GM21367 (cell line): ENCODE data around the gene RALGPS1.

Experiments
- ATAC-seq: cut with Tn5 transposase; IDR thresholded peaks from one replicate; pipeline ENCODE4 v1.9.1; 2021; ENCODE audit not compliant: unreplicated experiment

Gene RALGPS1

GRCh38 chr9:127148014-127148413 is 233.4 kb downstream of the RALGPS1 start:
- no peak for ATAC-seq

- ATAC-seq: no peak
These were observed 234.4 kb downstream of the RALGPS1 start for GRCh38 chr9:127149010-127149409.

- no peak for ATAC-seq
These were observed 235.1 kb downstream of the RALGPS1 start for GRCh38 chr9:127149463-127150390.

GRCh38 chr9:127153501-127153900 is 238.9 kb downstream of the RALGPS1 start:
- no peak for ATAC-seq

GRCh38 chr9:127154003-127154389 is 239.4 kb downstream of the RALGPS1 start:
- ATAC-seq: no peak

GRCh38 chr9:127154390-127155191 is 240.0 kb downstream of the RALGPS1 start:
- no peak for ATAC-seq

- ATAC-seq: no peak
These were observed 240.9 kb downstream of the RALGPS1 start for GRCh38 chr9:127155314-127155960.

GRCh38 chr9:127158786-127159324 is 244.3 kb downstream of the RALGPS1 start:
- ATAC-seq: no peak

GRCh38 chr9:127159325-127159801 is 244.8 kb downstream of the RALGPS1 start:
- ATAC-seq: no peak

- ATAC-seq: no peak
These were observed 245.5 kb downstream of the RALGPS1 start for GRCh38 chr9:127159949-127160610.

GRCh38 chr9:127161081-127161624 is 246.6 kb downstream of the RALGPS1 start:
- ATAC-seq: no peak

GRCh38 chr9:127162046-127162863 is 247.7 kb downstream of the RALGPS1 start:
- no peak for ATAC-seq

- no peak for ATAC-seq
These were observed 248.3 kb downstream of the RALGPS1 start for GRCh38 chr9:127162864-127163365.

GRCh38 chr9:127163409-127163808 is 248.8 kb downstream of the RALGPS1 start:
- no peak for ATAC-seq

GRCh38 chr9:127165116-127165515 is 250.5 kb downstream of the RALGPS1 start:
- no peak for ATAC-seq

- ATAC-seq: no peak
These were observed 251.5 kb downstream of the RALGPS1 start for GRCh38 chr9:127166111-127166510.

GRCh38 chr9:127166651-127167524 is 252.3 kb downstream of the RALGPS1 start:
- ATAC-seq: peak; percentile 69
